Neural progenitor cell (in vitro differentiated cells): ENCODE results near the gene GBP3. TPM values are rescaled to one million over a fixed set of nuclear protein-coding genes. Genes with fewer than 3 reads are reported as not detected.

Experiments
- DNase-seq: peaks from one replicate; pipeline ENCODE4 v3.0.0-alpha.2; 2016; ENCODE audit warnings: low spot score
- H2AFZ ChIP-seq: fragments of 200-600 bp; sonication (generic); replicated peaks from 2 replicates; pipeline ENCODE4 v1.6.1; 2016; ENCODE audit warnings: antibody characterized with exemption
- H3F3A ChIP-seq: fragments of 200-600 bp; sonication (generic); 2 replicates; pipeline ENCODE4 v1.6.1; 2016; ENCODE audit warnings: antibody characterized with exemption, low read depth
- H3K27ac ChIP-seq: fragments of 200-600 bp; sonication (generic); 2 replicates; pipeline ENCODE4 v1.5.1; 2016; ENCODE audit warnings: mild to moderate bottlenecking
- H3K27me3 ChIP-seq: fragments of 200-600 bp; sonication (generic); 2 replicates; pipeline ENCODE4 v1.6.1; 2016; ENCODE audit warnings: mild to moderate bottlenecking, moderate library complexity
- H3K36me3 ChIP-seq: fragments of 200-600 bp; sonication (generic); 2 replicates; pipeline ENCODE4 v1.5.1; 2016
- H3K4me1 ChIP-seq: fragments of 200-600 bp; sonication (generic); 2 replicates; pipeline ENCODE4 v1.6.1; 2016; ENCODE audit warnings: mixed run types
- H3K4me2 ChIP-seq: fragments of 200-600 bp; sonication (generic); 2 replicates; pipeline ENCODE4 v1.6.1; 2016
- H3K4me3 ChIP-seq: fragments of 200-600 bp; sonication (generic); 2 replicates; pipeline ENCODE4 v1.5.1; 2016
- H3K79me2 ChIP-seq: fragments of 200-600 bp; sonication (generic); 2 replicates; pipeline ENCODE4 v1.6.1; 2016; ENCODE audit warnings: low read depth
- H3K9ac ChIP-seq: fragments of 200-600 bp; sonication (generic); 2 replicates; pipeline ENCODE4 v1.6.1; 2016
- H3K9me3 ChIP-seq: fragments of 200-600 bp; sonication (generic); 2 replicates; pipeline ENCODE4 v1.5.1; 2016; ENCODE audit warnings: low read depth
- H4K20me1 ChIP-seq: fragments of 200-600 bp; sonication (generic); 2 replicates; pipeline ENCODE4 v1.6.1; 2016; ENCODE audit warnings: low read depth
- H3K27ac Mint-ChIP-seq: 3 replicates; pipeline ENCODE4 v1.8.0; 2021; ENCODE audit warnings: mixed read lengths
- H3K27me3 Mint-ChIP-seq: 2 replicates; pipeline ENCODE4 v1.8.0; 2022; ENCODE audit warnings: low read depth, mild to moderate bottlenecking, inconsistent platforms, moderate library complexity, mixed read lengths; ENCODE audit not compliant: insufficient read depth
- H3K36me3 Mint-ChIP-seq: 3 replicates; pipeline ENCODE4 v1.8.0; 2021; ENCODE audit warnings: mixed read lengths
- H3K4me1 Mint-ChIP-seq: 3 replicates; pipeline ENCODE4 v1.8.0; 2021; ENCODE audit warnings: mixed read lengths
- H3K4me3 Mint-ChIP-seq: 3 replicates; pipeline ENCODE4 v1.8.0; 2021; ENCODE audit warnings: mild to moderate bottlenecking, moderate library complexity, mixed read lengths
- H3K9me3 Mint-ChIP-seq: 3 replicates; pipeline ENCODE4 v1.8.0; 2020; ENCODE audit warnings: mixed read lengths
- CTCF ChIP-seq: fragments of 200-600 bp; sonication (generic); IDR thresholded peaks from 2 replicates; pipeline ENCODE4 v1.5.1; 2017; ENCODE audit warnings: antibody characterized with exemption, mild to moderate bottlenecking
- EZH2 ChIP-seq: fragments of 200-600 bp; sonication (generic); IDR thresholded peaks from 2 replicates; pipeline ENCODE4 v1.6.1; 2017; ENCODE audit warnings: antibody characterized with exemption, mild to moderate bottlenecking, moderate library complexity
- EZH2phosphoT487 ChIP-seq: fragments of 200-600 bp; sonication (generic); IDR thresholded peaks from 2 replicates; pipeline ENCODE4 v1.6.1; 2017; ENCODE audit warnings: antibody characterized with exemption
- total RNA-seq: library from RNA; depleted of rRNA; stranded (reverse); fragments of >200 nt; gene quantifications from 2 replicates; pipeline ENCODE4 v1.2.3, GENCODE V29; 2015; ENCODE audit warnings: low replicate concordance

The GBP3 gene
- total RNA-seq, 1 donor from 2014 or later: not detected

- H2AFZ ChIP-seq: no peak overlapping the region
- H4K20me1 ChIP-seq: no peaks in the 10 kb centered on the region
- Mint-ChIP-seq H3K36me3 (no peaks in the 10 kb centered on the region), H3K9me3 (peaks cover 2% of the 10 kb centered on the region), H3K27ac (no peak overlapping the region), H3K4me1 (no peaks in the 10 kb centered on the region), H3K4me3 (no peak overlapping the region), H3K27me3 (no peaks in the 10 kb centered on the region)
- H3K9me3 ChIP-seq: no peaks in the 10 kb centered on the region
- H3K27ac ChIP-seq: no peak overlapping the region
- no peaks in the 10 kb centered on the region for H3K27me3 ChIP-seq
- no peaks in the 10 kb centered on the region for H3K79me2 ChIP-seq
- H3K9ac ChIP-seq: no peak overlapping the region
- no peak for TF ChIP-seq CTCF
- TF ChIP-seq EZH2: no peak
- no peak for TF ChIP-seq EZH2phosphoT487
- no peak overlapping the region for H3K4me3 ChIP-seq
- no peaks in the 10 kb centered on the region for H3F3A ChIP-seq
- DNase-seq: no peak
- H3K36me3 ChIP-seq: no peaks in the 10 kb centered on the region
- no peaks in the 10 kb centered on the region for H3K4me1 ChIP-seq
- H3K4me2 ChIP-seq: no peak overlapping the region
Measured at GRCh38 chr1:89042491-89042890, 19.8 kb upstream of the GBP3 start.

- Histone ChIP-seq H3K79me2 (no peaks in the 10 kb centered on the region), H3F3A (no peaks in the 10 kb centered on the region), H3K27ac (no peak overlapping the region), H3K4me2 (no peak overlapping the region), H2AFZ (no peak overlapping the region), H3K9ac (no peak overlapping the region), H3K27me3 (no peaks in the 10 kb centered on the region), H3K9me3 (no peaks in the 10 kb centered on the region), H3K4me3 (no peak overlapping the region), H3K4me1 (no peaks in the 10 kb centered on the region), H4K20me1 (no peaks in the 10 kb centered on the region), H3K36me3 (no peaks in the 10 kb centered on the region)
- Mint-ChIP-seq H3K4me1 (no peaks in the 10 kb centered on the region), H3K27me3 (no peaks in the 10 kb centered on the region), H3K9me3 (peaks cover 2% of the 10 kb centered on the region), H3K4me3 (no peak overlapping the region), H3K27ac (no peak overlapping the region), H3K36me3 (no peaks in the 10 kb centered on the region)
- TF ChIP-seq EZH2 (no peak), EZH2phosphoT487 (no peak)
- no peak for DNase-seq
Measured at GRCh38 chr1:89041721-89042120, 19.1 kb upstream of the GBP3 start.

GRCh38 chr1:89041119-89041641 lies 18.5 kb upstream of the GBP3 start:
- H3K79me2 ChIP-seq: no peaks in the 10 kb centered on the region
- no peak overlapping the region for H2AFZ ChIP-seq
- H3K9me3 Mint-ChIP-seq: peaks cover 2% of the 10 kb centered on the region
- H3K27me3 Mint-ChIP-seq: no peaks in the 10 kb centered on the region
- no peaks in the 10 kb centered on the region for H4K20me1 ChIP-seq
- no peak overlapping the region for H3K9ac ChIP-seq
- H3K27ac ChIP-seq: no peak overlapping the region
- H3F3A ChIP-seq: no peaks in the 10 kb centered on the region
- no peak overlapping the region for H3K4me2 ChIP-seq
- no peaks in the 10 kb centered on the region for H3K36me3 ChIP-seq
- no peaks in the 10 kb centered on the region for H3K4me1 ChIP-seq
- no peaks in the 10 kb centered on the region for H3K4me1 Mint-ChIP-seq
- no peak overlapping the region for H3K27ac Mint-ChIP-seq
- TF ChIP-seq EZH2phosphoT487: no peak
- no peak for TF ChIP-seq CTCF
- H3K36me3 Mint-ChIP-seq: no peaks in the 10 kb centered on the region
- H3K4me3 ChIP-seq: no peak overlapping the region
- DNase-seq: no peak
- no peaks in the 10 kb centered on the region for H3K9me3 ChIP-seq
- H3K27me3 ChIP-seq: no peaks in the 10 kb centered on the region
- no peak overlapping the region for H3K4me3 Mint-ChIP-seq

- no peak overlapping the region for H3K27ac Mint-ChIP-seq
- no peaks in the 10 kb centered on the region for H3K36me3 Mint-ChIP-seq
- Histone ChIP-seq H3K4me3 (no peak overlapping the region), H2AFZ (no peak overlapping the region), H3K9ac (no peak overlapping the region), H3F3A (no peaks in the 10 kb centered on the region), H3K9me3 (no peaks in the 10 kb centered on the region), H3K4me1 (no peaks in the 10 kb centered on the region), H3K4me2 (no peak overlapping the region), H3K79me2 (no peaks in the 10 kb centered on the region), H3K27ac (no peak overlapping the region), H4K20me1 (no peaks in the 10 kb centered on the region), H3K36me3 (no peaks in the 10 kb centered on the region), H3K27me3 (no peaks in the 10 kb centered on the region)
- peaks cover 2% of the 10 kb centered on the region for H3K9me3 Mint-ChIP-seq
- no peaks in the 10 kb centered on the region for H3K4me1 Mint-ChIP-seq
- no peaks in the 10 kb centered on the region for H3K27me3 Mint-ChIP-seq
- H3K4me3 Mint-ChIP-seq: no peak overlapping the region
- TF ChIP-seq CTCF (no peak), EZH2phosphoT487 (no peak), EZH2 (no peak)
- no peak for DNase-seq
Measured at GRCh38 chr1:89040315-89040626, 17.6 kb upstream of the GBP3 start.
